ENCODE measurements around the gene POLR3K. TPM values are rescaled to one million over a fixed set of nuclear protein-coding genes. Genes with fewer than 3 reads are reported as not detected.

Gene POLR3K
- total RNA-seq = 10 to 100 TPM; 38.2 to 40.9 TPM

DNA sequence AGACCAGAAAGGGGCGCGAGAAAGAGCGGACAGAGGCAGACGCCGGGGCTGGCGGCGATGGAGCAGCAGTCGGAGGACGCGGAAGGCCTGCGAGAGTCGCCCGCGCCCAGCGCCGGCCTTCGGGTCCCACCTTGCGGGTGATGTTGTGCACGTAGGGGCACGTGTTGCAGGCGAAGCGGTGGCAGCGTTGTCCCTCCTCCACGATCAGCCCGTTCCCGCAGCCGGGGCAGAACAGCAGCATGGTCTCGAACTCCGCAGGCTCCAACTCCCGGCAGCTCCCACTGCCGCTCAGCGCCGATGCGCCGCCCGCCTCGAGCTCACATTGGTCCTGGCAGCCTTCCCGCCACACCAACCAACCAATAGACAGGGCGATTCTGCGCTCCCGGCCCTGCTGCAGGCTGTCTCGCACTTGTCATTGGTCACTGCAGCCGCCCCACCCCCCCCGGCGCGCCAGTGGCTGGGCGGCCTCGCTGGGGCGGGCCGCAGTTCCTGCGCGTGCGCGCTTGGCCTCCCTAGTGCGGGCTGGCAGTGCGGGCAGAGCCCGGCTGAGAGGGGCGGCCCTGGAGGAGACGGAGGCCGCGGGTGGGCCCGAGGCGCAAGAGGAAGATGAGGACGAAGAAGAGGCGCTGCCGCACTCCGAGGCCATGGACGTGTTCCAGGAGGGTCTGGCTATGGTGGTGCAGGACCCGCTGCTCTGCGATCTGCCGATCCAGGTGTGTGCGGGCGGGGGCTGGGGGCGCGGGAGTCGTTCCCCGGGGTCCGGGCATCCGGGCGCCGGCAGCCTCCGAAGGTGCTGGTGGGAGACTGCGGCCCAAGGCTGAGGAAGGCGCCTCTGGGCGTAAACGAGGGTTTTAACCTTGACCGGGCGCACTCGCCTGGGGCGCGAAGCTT lies at the start of gene POLR3K, which contains the start of gene SNRNP25:
POLR3K (minus strand) TSS at position 263 of the 891 bp plus-strand sequence; CDS start at position 241, 22 bp downstream.
SNRNP25 (plus strand) TSS at position 483 of the 891 bp plus-strand sequence; CDS start at position 672, 189 bp downstream.
- Mint-ChIP-seq H3K27me3 (ENCODE audit: low read depth) (no peaks in the 10 kb centered on the region), H3K36me3 (ENCODE audit: low read depth) (peaks cover 21% of the 10 kb centered on the region), H3K4me3 (peak within 1 kb of the TSS; percentile 94), H3K9me3 (no peaks in the 10 kb centered on the region), H3K27ac (peak within 1 kb of the TSS; percentile 91), H3K4me1 (ENCODE audit: low read depth) (peaks cover 31% of the 10 kb centered on the region)
- DNase-seq = peak; percentile 99
- intact Hi-C loops (cut with micrococcal nuclease) = loop anchor here (1.0 kb wide), 4 partner anchors 31 to 182 kb away; partner anchors contain the start of gene NPRL3
- CTCF ChIA-PET = interaction anchor here (0.8 to 0.9 kb wide), 2 partner anchors 42 to 44 kb away, joined by 3 to 4 read pairs; no protein-coding TSS in a partner anchor

DNA sequence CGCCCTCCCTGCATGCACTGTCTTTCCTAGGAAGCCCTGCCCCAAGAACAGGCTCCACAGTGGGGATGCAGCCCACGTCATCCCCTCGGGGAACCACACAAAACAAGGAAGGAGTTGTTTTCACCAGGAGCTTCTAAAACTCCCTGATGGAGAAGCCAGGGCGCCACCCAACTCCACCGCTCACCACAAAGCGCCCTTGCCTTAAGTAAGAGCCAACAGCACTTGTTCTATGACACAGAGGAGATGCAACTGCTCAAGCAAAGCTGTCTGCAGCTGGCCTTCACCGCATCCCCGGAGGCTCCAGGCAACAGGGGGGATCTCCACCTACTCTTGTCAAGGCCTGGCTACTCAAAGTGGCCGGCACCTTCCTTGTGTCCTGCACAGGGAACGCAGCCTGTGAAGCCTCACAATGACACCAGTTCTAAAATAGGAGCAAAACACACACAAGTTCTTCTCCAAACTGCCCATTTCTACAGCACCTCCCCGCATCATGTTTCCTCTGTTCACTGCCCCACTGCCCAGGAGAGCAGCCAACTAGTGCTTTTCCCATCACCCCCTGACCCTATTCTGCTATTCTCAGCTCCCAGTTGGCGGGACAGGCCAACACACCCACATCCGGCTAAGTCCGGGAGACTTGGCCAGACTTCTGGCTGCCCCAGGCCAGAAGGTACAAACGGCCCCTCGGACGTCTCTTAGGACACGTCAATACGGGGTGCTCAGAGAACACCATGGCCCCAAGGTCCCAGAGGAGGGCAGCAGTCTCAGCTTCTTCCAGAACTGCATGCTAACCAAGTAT lies 48.9 kb upstream of the POLR3K start:
- DNase-seq = no peak
- CTCF ChIA-PET = interaction anchor here (0.6 to 0.9 kb wide), 3 partner anchors 37 to 106 kb away, joined by 3 to 4 read pairs (median 3); no protein-coding TSS in a partner anchor
- Mint-ChIP-seq H3K4me1 (ENCODE audit: low read depth) (peaks cover 2% of the 10 kb centered on the region), H3K27me3 (ENCODE audit: low read depth) (no peaks in the 10 kb centered on the region), H3K27ac (no peak overlapping the region), H3K36me3 (ENCODE audit: low read depth) (peaks cover 24% of the 10 kb centered on the region), H3K4me3 (no peak overlapping the region), H3K9me3 (no peaks in the 10 kb centered on the region)
- intact Hi-C loops (cut with micrococcal nuclease) = no loop called here

DNA sequence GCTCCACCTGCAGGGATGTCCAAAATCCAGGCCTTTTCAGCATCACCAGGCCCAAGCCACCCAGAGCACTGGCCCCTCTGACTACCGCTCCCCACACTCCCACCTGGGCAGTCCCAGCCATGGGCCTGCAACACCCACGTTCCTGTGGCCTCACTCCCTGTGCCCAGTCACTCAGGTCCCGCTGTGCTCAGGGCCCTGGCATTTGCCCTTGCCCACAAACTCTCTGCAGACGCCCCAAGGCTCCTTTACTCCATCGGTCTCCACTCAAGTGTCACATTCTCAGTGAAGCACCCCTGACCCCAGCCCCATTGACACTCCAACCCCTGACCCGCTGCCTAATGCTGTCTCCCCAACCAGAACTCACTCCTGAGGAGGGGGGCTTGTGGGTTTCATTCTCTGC lies 48.2 kb upstream of the POLR3K start:
- Mint-ChIP-seq H3K9me3 (no peaks in the 10 kb centered on the region), H3K4me1 (ENCODE audit: low read depth) (peaks cover 5% of the 10 kb centered on the region), H3K27me3 (ENCODE audit: low read depth) (no peaks in the 10 kb centered on the region), H3K36me3 (ENCODE audit: low read depth) (peaks cover 21% of the 10 kb centered on the region), H3K4me3 (no peak overlapping the region), H3K27ac (no peak overlapping the region)
- intact Hi-C loops (cut with micrococcal nuclease) = no loop called here
- CTCF ChIA-PET = interaction anchor here (0.9 kb wide), 1 partner anchor 36 kb away, joined by 4 read pairs; no protein-coding TSS in a partner anchor
- DNase-seq = no peak

DNA sequence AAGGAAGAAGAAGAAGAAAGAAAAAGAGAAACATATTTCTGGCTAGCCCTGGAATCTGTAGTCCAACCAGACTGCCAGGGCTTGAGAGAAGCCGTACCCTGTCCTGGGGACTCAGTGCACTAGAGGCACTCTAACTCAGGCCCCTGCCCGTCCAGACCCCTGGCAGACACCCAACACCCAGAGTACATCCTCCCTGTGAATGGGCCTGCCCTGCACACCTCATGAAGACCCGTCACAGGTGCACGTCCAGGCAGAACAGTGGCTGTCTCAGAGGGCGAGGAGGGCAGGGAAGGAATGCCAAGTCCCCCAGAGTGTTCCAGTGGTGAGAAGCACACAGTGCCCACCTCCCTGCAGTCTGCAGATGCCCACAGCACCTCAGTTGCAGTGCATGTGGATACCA lies 47.6 kb upstream of the POLR3K start:
- DNase-seq = no peak
- Mint-ChIP-seq H3K27ac (no peak overlapping the region), H3K27me3 (ENCODE audit: low read depth) (no peaks in the 10 kb centered on the region), H3K4me1 (ENCODE audit: low read depth) (peaks cover 5% of the 10 kb centered on the region), H3K9me3 (no peaks in the 10 kb centered on the region), H3K4me3 (no peak overlapping the region), H3K36me3 (ENCODE audit: low read depth) (peaks cover 20% of the 10 kb centered on the region)
- intact Hi-C loops (cut with micrococcal nuclease) = no loop called here
- CTCF ChIA-PET = interaction anchor here (11.8 kb wide), 1 partner anchor 34 kb away, joined by 216 read pairs; no protein-coding TSS in a partner anchor

DNA sequence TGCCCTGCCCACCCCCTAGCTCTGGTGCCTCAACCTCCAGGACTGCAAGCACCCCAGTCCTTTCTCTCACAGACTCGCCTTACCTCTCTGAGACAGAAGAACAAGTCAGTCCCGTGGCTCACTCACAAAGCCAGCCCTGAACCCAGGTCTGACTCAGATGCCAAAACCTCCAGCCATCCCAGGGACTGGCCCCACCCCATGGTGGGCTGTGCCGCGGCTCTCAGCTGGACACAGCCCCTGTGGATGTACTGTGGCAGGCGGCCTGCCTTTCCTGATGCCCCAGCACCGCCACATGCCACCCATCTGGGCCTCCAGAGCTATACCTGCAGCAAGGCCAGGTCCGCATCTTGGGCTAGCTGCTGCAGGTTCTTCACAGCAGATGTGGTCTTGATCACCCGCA lies 44.4 kb upstream of the POLR3K start:
- Mint-ChIP-seq H3K36me3 (ENCODE audit: low read depth) (peaks cover 18% of the 10 kb centered on the region), H3K27ac (no peak overlapping the region), H3K27me3 (ENCODE audit: low read depth) (no peaks in the 10 kb centered on the region), H3K4me1 (ENCODE audit: low read depth) (peaks cover 5% of the 10 kb centered on the region), H3K4me3 (no peak overlapping the region), H3K9me3 (no peaks in the 10 kb centered on the region)
- CTCF ChIA-PET = interaction anchor here (0.7 to 11.8 kb wide), 14 partner anchors 10 to 264 kb away, joined by 3 to 216 read pairs (median 8); partner anchors contain the start of genes POLR3K and SNRNP25
- intact Hi-C loops (cut with micrococcal nuclease) = loop anchor here (1.0 kb wide), 2 partner anchors 33 to 45 kb away; partner anchors contain the start of genes POLR3K and SNRNP25
- DNase-seq = no peak

DNA sequence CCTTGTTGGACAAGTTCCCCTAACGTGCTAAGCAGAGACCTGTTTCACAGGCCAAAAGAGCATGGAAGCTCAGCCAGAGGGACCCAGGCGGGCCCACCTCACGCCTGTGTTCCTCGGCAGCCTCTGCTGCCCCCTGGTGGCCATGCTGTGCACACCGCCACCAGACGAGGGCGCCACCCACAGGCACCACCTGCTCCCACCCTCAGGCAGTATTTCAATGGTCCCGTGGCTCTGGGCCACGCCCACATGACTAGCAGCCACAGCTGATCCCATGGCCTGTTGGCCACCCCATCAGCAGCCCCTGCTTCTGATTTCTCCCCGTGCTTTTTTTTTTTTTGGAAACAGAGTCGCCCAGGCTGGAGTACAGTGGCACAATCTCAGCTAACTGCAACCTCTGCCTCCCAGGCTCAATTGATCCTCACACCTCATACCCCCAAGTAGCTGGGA lies 43.5 kb upstream of the POLR3K start:
- no peak overlapping the region for H3K27ac Mint-ChIP-seq
- intact Hi-C loops (cut with micrococcal nuclease) = loop anchor here (1.0 kb wide), 2 partner anchors 32 to 44 kb away; partner anchors contain the start of genes POLR3K and SNRNP25
- peaks cover 12% of the 10 kb centered on the region for H3K36me3 Mint-ChIP-seq (ENCODE audit: low read depth)
- H3K4me1 Mint-ChIP-seq (ENCODE audit: low read depth) = peaks cover 5% of the 10 kb centered on the region
- H3K27me3 Mint-ChIP-seq (ENCODE audit: low read depth) = no peaks in the 10 kb centered on the region
- CTCF ChIA-PET = interaction anchor here (0.7 to 11.8 kb wide), 20 partner anchors 10 to 285 kb away, joined by 3 to 216 read pairs (median 7); partner anchors contain the start of genes MPG, POLR3K and SNRNP25
- DNase-seq = peak; percentile 93
- H3K4me3 Mint-ChIP-seq = no peak overlapping the region
- H3K9me3 Mint-ChIP-seq = no peaks in the 10 kb centered on the region

DNA sequence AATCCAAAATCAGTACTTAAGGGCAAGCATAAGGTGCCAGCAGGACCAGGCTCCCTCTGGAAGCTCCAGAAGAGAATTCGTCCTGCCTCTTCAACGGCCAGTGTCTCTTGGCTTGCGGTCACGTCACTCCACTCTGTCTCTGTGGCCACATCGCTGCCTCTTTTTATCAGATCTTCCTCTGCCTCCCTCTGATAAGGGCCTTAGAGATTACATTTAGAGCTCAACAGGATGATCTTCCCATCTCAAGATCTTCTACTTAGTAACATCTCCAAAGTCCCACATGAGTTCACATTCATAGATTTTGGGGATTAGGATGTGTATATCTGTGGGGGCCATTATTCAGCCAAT lies 41.5 kb upstream of the POLR3K start:
- no peak overlapping the region for H3K27ac Mint-ChIP-seq
- H3K4me3 Mint-ChIP-seq = no peak overlapping the region
- no peak for DNase-seq
- H3K36me3 Mint-ChIP-seq (ENCODE audit: low read depth) = peaks cover 8% of the 10 kb centered on the region
- CTCF ChIA-PET = interaction anchor here (1.3 to 11.8 kb wide), 5 partner anchors 10 to 38 kb away, joined by 6 to 216 read pairs (median 15); no protein-coding TSS in a partner anchor
- no peaks in the 10 kb centered on the region for H3K27me3 Mint-ChIP-seq (ENCODE audit: low read depth)
- H3K9me3 Mint-ChIP-seq = no peaks in the 10 kb centered on the region
- H3K4me1 Mint-ChIP-seq (ENCODE audit: low read depth) = peaks cover 5% of the 10 kb centered on the region
- intact Hi-C loops (cut with micrococcal nuclease) = no loop called here

DNA sequence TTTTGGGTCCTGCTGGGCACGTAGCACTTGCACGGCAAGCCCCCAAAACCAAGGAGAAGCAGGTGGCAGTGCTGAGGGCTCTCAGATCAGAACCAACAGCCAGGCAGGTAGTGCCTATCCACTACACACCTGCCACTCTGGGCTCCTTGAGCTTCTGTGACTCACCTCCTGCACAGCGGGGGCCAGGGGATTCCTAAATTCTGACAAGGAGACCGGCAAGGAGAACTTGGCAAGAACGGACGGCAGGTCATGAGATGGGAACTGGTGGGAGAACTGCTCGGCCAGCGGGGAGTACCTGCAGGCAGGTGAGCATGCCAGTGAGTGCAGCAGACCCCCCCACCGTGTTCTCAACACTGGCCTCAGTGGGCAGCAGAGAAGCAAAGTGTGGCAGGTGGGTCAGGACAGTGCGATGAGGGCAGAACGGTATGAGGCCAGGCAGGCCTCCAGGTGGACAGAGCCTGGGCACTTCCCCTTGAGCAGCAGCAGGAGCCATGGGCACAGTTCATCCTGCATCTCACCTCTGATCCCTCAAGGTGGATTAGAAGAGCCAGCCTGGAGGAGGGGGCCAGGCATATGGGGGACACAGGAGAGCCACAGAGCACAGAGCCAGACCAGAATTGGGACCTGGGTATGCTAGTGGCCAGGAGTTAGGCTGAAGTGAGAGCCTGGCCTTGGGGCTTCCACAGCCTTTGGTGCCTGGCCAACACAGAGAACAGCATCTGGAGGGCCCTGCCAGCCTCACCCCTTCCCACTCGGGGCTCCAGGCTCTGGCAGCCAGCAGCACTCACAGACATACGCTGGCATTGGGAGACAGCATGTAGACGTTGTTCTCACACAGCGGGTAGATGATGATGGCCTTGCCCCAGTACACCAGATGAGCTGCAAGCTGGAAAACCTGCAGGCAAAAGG lies 39.3 kb upstream of the POLR3K start:
- intact Hi-C loops (cut with micrococcal nuclease) = no loop called here
- H3K4me3 Mint-ChIP-seq = no peak overlapping the region
- H3K4me1 Mint-ChIP-seq (ENCODE audit: low read depth) = peaks cover 3% of the 10 kb centered on the region
- no peak overlapping the region for H3K27ac Mint-ChIP-seq
- no peak for DNase-seq
- peaks cover 3% of the 10 kb centered on the region for H3K36me3 Mint-ChIP-seq (ENCODE audit: low read depth)
- H3K9me3 Mint-ChIP-seq = no peaks in the 10 kb centered on the region
- H3K27me3 Mint-ChIP-seq (ENCODE audit: low read depth) = no peaks in the 10 kb centered on the region
- CTCF ChIA-PET = interaction anchor here (0.6 to 11.8 kb wide), 4 partner anchors 7 to 63 kb away, joined by 3 to 216 read pairs (median 24); no protein-coding TSS in a partner anchor

DNA sequence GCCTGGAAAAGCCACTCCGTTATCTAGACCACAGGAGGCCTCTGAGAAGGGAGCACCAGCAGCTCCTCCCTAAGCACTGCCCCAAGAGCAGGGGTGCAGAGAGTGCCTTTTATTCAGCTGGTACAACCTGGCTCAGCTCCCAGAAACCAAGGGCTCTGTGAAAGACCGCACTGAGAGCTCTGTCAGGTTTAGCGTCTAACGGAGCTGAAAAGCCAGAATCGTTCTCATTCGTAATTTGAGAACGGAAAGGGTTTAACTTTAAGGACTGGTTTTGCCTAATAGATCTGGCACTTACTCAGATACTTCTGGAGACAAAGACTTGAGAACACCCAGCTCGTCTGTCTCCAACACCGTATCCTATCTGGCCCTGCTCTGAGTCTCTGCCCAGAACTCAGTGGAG lies 38.1 kb upstream of the POLR3K start:
- H3K4me1 Mint-ChIP-seq (ENCODE audit: low read depth) = no peaks in the 10 kb centered on the region

DNA sequence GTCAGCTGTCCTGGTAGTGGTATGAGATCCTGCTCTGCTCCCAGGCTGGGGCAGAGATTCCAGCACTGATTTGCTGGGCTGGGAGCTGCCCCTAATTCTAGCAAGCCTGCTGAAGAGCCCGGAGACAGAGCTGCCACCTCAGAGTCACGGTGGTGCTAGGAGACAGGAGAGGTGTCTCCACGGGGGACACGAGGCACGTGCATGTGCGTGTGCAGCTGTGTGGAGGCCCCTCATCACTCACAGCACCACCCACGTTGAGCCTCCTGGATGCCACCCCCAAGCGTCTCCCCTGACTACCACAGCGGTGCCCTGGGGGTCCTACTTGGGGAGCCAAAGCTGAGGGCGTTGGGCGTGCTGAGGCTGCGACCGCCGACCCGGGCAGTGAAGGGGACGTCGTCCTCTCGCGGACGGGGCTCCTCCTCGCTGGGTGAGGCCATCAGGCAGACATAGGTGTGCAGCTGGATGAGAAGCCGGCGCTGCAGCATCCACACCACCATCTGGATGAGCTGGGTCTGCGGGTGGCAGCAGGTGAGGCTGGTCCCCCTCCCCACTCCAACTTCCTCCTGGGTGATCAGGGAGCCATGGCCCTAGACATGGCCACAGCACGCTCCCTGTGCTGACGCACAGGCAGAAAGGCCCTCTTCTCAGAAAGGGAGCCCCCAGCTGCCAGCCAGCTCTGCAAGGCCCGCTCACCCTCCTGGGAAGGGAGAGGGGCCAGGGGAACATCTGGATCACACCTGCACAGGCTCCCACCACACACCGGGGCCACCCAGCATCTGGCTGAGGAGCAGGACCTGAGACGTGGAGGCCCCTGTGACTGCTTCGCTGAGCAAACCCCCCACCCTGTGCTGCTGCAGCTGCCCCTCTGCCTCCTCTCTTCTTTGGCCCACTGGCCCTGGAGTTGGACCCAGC lies 36.2 kb upstream of the POLR3K start:
- Mint-ChIP-seq H3K4me1 (ENCODE audit: low read depth) (peaks cover 9% of the 10 kb centered on the region), H3K27me3 (ENCODE audit: low read depth) (no peaks in the 10 kb centered on the region), H3K4me3 (no peak overlapping the region), H3K27ac (no peak overlapping the region), H3K36me3 (ENCODE audit: low read depth) (peaks cover 9% of the 10 kb centered on the region), H3K9me3 (no peaks in the 10 kb centered on the region)
- intact Hi-C loops (cut with micrococcal nuclease) = no loop called here
- CTCF ChIA-PET = interaction anchor here (11.8 kb wide), 1 partner anchor 23 kb away, joined by 216 read pairs; no protein-coding TSS in a partner anchor
- no peak for DNase-seq

More for the DNA sequence above, 38.1 kb upstream of the POLR3K start:
- no peak overlapping the region for H3K4me3 Mint-ChIP-seq
- DNase-seq = no peak
- no peaks in the 10 kb centered on the region for H3K9me3 Mint-ChIP-seq
- H3K27me3 Mint-ChIP-seq (ENCODE audit: low read depth) = no peaks in the 10 kb centered on the region
- CTCF ChIA-PET = interaction anchor here (11.8 kb wide), 1 partner anchor 24 kb away, joined by 216 read pairs; no protein-coding TSS in a partner anchor
- peaks cover 2% of the 10 kb centered on the region for H3K36me3 Mint-ChIP-seq (ENCODE audit: low read depth)
- intact Hi-C loops (cut with micrococcal nuclease) = no loop called here
- no peak overlapping the region for H3K27ac Mint-ChIP-seq

Data from activated naive CD4-positive, alpha-beta T cell treated with anti-CD3 and anti-CD28 coated beads for 36 hours (primary cell).